Spinal cord (tissue), 10 donors: ENCODE results near the gene ALX3. TPM values are rescaled to one million over a fixed set of nuclear protein-coding genes. Genes with fewer than 3 reads are reported as not detected.

ENCODE experiments used
- DNase-seq, 6 donors: peaks; one replicate each; pipeline versions ENCODE4 v3.0.0 to v3.0.0-alpha.2; 2013 to 2015; ENCODE audit warnings: low spot score in 6 of 6, low read depth in 4 of 6
- H3K27ac ChIP-seq: one replicate; pipeline ENCODE4 v1.5.1; 2013; ENCODE audit warnings: low read depth, low read length, control low read depth
- H3K27me3 ChIP-seq: one replicate; pipeline ENCODE4 v1.6.1; 2013; ENCODE audit warnings: low read length; ENCODE audit not compliant: control insufficient read depth, insufficient read depth
- H3K36me3 ChIP-seq: one replicate; pipeline ENCODE4 v1.6.1; 2013; ENCODE audit warnings: low read length; ENCODE audit not compliant: control insufficient read depth, insufficient read depth
- H3K4me1 ChIP-seq: one replicate; pipeline ENCODE4 v1.6.1; 2013; ENCODE audit warnings: low read length; ENCODE audit not compliant: control insufficient read depth, insufficient read depth
- H3K4me3 ChIP-seq: one replicate; pipeline ENCODE4 v1.5.1; 2013; ENCODE audit warnings: low read depth, low read length, control low read depth
- H3K9me3 ChIP-seq: one replicate; pipeline ENCODE4 v1.6.1; 2013; ENCODE audit warnings: low read length; ENCODE audit not compliant: control insufficient read depth, insufficient read depth
- WGBS: methylation state at CpG from one replicate; pipeline ENCODE4 v1.1.5; 2013; ENCODE audit warnings: missing lambda C conversion rate; ENCODE audit not compliant: insufficient coverage; 5-methylcytosine and 5-hydroxymethylcytosine counted together
- polyA plus RNA-seq, 2 donors: library from polyadenylated mRNA; unstranded; fragments of 120-200 nt; gene quantifications; one replicate each; pipeline ENCODE4 v1.2.1, GENCODE V29; 2013; ENCODE audit not compliant: insufficient read length in 2 of 2
- total RNA-seq, 2 donors: library from RNA; depleted of rRNA in 1 of 2; stranded (reverse); fragments of 120-200 nt in 1 of 2; fragments of >200 nt in 1 of 2; gene quantifications; one replicate each; pipeline versions ENCODE4 v1.2.3 to v1.2.4, GENCODE V29; 2013 to 2014
- donor health status: healthy.

The ALX3 gene
- total and polyA plus RNA-seq, 4 donors = 1.8 TPM; not detected in 3

- no peaks in the 10 kb centered on the region for H3K9me3 ChIP-seq
- H3K36me3 ChIP-seq = peaks cover 7% of the 10 kb centered on the region
- H3K27ac ChIP-seq = no peak overlapping the region
- 2% methylated on average over 68 of the region's 68 CpGs for WGBS
- peak in 1 of 6 donors; percentile 61 for DNase-seq
- peaks cover 73% of the 10 kb centered on the region for H3K27me3 ChIP-seq
- H3K4me1 ChIP-seq = peaks cover 34% of the 10 kb centered on the region
- no peak overlapping the region for H3K4me3 ChIP-seq
Observed at GRCh38 chr1:110067893-110068645, 2.4 kb downstream of the ALX3 start.

GRCh38 chr1:110067479-110067892, 3.0 kb downstream of the ALX3 start:
- Histone ChIP-seq H3K27me3 (peaks cover 68% of the 10 kb centered on the region), H3K4me3 (no peak overlapping the region), H3K36me3 (peaks cover 7% of the 10 kb centered on the region), H3K9me3 (no peaks in the 10 kb centered on the region), H3K27ac (no peak overlapping the region), H3K4me1 (peaks cover 34% of the 10 kb centered on the region)
- DNase-seq = peak in 1 of 6 donors; percentile 22
- 16% methylated on average over 23 of the region's 23 CpGs for WGBS

- Histone ChIP-seq H3K27me3 (peaks cover 51% of the 10 kb centered on the region), H3K4me1 (peaks cover 33% of the 10 kb centered on the region), H3K9me3 (no peaks in the 10 kb centered on the region), H3K36me3 (peaks cover 16% of the 10 kb centered on the region), H3K4me3 (no peak overlapping the region), H3K27ac (no peak overlapping the region)
- WGBS = 87% methylated on average over 5 of the region's 5 CpGs
- no peak for DNase-seq
Observed at GRCh38 chr1:110065841-110066240, 4.6 kb downstream of the ALX3 start.

- no peak overlapping the region for H3K27ac ChIP-seq
- no peak overlapping the region for H3K4me3 ChIP-seq
- 77% methylated on average over 16 of the region's 18 CpGs for WGBS
- peaks cover 25% of the 10 kb centered on the region for H3K4me1 ChIP-seq
- no peaks in the 10 kb centered on the region for H3K9me3 ChIP-seq
- peaks cover 44% of the 10 kb centered on the region for H3K27me3 ChIP-seq
- no peak for DNase-seq
- peaks cover 26% of the 10 kb centered on the region for H3K36me3 ChIP-seq
Observed at GRCh38 chr1:110064576-110065337, 5.7 kb downstream of the ALX3 start.

- peaks cover 34% of the 10 kb centered on the region for H3K27me3 ChIP-seq
Observed at GRCh38 chr1:110063781-110064180, 6.7 kb downstream of the ALX3 start.

GRCh38 chr1:110062612-110063011, 7.9 kb downstream of the ALX3 start:
- H3K27me3 ChIP-seq = peaks cover 22% of the 10 kb centered on the region
- H3K4me3 ChIP-seq = no peak overlapping the region
- H3K4me1 ChIP-seq = peaks cover 4% of the 10 kb centered on the region
- peaks cover 45% of the 10 kb centered on the region for H3K36me3 ChIP-seq
- no peak for DNase-seq
- WGBS = 57% methylated on average over 1 of the region's 2 CpGs
- no peaks in the 10 kb centered on the region for H3K9me3 ChIP-seq
- H3K27ac ChIP-seq = no peak overlapping the region

More at GRCh38 chr1:110063781-110064180, 6.7 kb downstream of the ALX3 start:
- Histone ChIP-seq H3K4me1 (peaks cover 15% of the 10 kb centered on the region), H3K36me3 (peaks cover 33% of the 10 kb centered on the region), H3K27ac (no peak overlapping the region), H3K9me3 (no peaks in the 10 kb centered on the region), H3K4me3 (no peak overlapping the region)
- DNase-seq = no peak
- 38% methylated on average over 2 of the region's 4 CpGs for WGBS

- 97% methylated on average over 7 of the region's 10 CpGs for WGBS
- Histone ChIP-seq H3K27me3 (peaks cover 10% of the 10 kb centered on the region), H3K4me3 (no peak overlapping the region), H3K36me3 (peaks cover 55% of the 10 kb centered on the region), H3K4me1 (no peaks in the 10 kb centered on the region), H3K9me3 (no peaks in the 10 kb centered on the region), H3K27ac (no peak overlapping the region)
- no peak for DNase-seq
Observed at GRCh38 chr1:110061341-110061740, 9.1 kb downstream of the ALX3 start.

GRCh38 chr1:110060662-110061060, 9.8 kb downstream of the ALX3 start:
- H3K27me3 ChIP-seq = peaks cover 4% of the 10 kb centered on the region
- H3K4me3 ChIP-seq = no peak overlapping the region
- 93% methylated on average over 6 of the region's 7 CpGs for WGBS
- no peak overlapping the region for H3K27ac ChIP-seq
- DNase-seq = no peak
- H3K36me3 ChIP-seq = peaks cover 62% of the 10 kb centered on the region
- no peaks in the 10 kb centered on the region for H3K9me3 ChIP-seq
- H3K4me1 ChIP-seq = no peaks in the 10 kb centered on the region

GRCh38 chr1:110060034-110060661, 10.3 kb downstream of the ALX3 start:
- no peak for DNase-seq
- 90% methylated on average over 7 of the region's 9 CpGs for WGBS
- no peak overlapping the region for H3K4me3 ChIP-seq
- no peaks in the 10 kb centered on the region for H3K9me3 ChIP-seq
- no peaks in the 10 kb centered on the region for H3K4me1 ChIP-seq
- peaks cover 67% of the 10 kb centered on the region for H3K36me3 ChIP-seq
- no peak overlapping the region for H3K27ac ChIP-seq
- H3K27me3 ChIP-seq = no peaks in the 10 kb centered on the region
